H4 (cell line): Measurements from ENCODE around the gene LYPD6B. TPM values are rescaled to one million over a fixed set of nuclear protein-coding genes. Genes with fewer than 3 reads are reported as not detected.
A peak's percentile ranks its signal among the peaks of the same experiment; 100 is the strongest.

ENCODE experiments used
- DNase-seq: peaks from one replicate; pipeline ENCODE4 v3.0.0-alpha.2; 2015; ENCODE audit warnings: low spot score
- total RNA-seq: library from RNA; depleted of rRNA; stranded (reverse); fragments of >200 nt; shearing (Covaris generic); gene quantifications from 2 replicates; pipeline ENCODE4 v1.2.3, GENCODE V29; 2014; rRNA removed

The LYPD6B gene
- total RNA-seq: 112 and 133 TPM in 2 replicates

DNA sequence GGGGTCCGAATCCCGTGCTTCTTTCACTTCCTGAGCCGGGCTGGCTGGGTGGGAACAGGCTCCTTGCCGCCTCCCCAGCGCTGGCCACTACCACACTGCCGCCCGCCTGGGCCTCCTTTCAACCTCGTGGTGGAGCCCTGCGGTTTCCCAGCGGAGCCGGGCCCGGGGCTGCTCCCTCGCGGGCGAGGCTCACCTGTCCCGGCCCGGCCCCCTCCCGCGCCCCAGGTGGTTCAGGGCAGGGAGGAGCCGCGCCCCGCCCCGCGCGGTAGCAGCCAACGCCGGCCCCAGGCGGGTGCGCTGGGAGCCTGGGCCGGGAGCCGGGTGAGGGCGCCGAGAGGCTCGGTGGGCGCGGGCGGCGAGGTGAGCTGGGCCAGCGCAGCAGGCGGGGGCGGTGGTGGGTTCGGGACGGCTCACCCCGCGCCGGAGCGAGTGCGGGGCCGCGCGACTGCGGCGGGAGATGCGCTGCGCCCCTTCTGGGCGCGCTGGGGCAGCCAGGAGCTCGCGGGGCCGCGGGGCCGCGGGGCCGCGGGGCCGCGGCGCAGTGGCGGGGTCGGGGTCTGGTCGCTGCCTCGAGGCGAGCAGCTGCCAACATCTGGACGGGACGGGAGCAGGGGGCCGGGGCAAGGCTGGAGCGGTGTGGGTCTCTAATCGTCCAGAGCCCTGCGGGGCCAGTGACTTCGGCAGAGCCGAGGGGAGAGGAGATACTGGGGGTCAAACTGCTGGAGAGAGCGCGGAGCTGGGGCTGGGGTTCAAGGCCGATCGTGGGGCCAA lies at the start of gene LYPD6B:
Gene LYPD6B (plus strand): TSS at position 258 of the 771 bp plus-strand sequence. CDS start 92,250 bp downstream, outside the sequence.
- no peak for DNase-seq

GRCh38 chr2:148989882-148990493 lies 48.5 kb upstream of the LYPD6B start:
- peak; percentile 73 for DNase-seq

DNA sequence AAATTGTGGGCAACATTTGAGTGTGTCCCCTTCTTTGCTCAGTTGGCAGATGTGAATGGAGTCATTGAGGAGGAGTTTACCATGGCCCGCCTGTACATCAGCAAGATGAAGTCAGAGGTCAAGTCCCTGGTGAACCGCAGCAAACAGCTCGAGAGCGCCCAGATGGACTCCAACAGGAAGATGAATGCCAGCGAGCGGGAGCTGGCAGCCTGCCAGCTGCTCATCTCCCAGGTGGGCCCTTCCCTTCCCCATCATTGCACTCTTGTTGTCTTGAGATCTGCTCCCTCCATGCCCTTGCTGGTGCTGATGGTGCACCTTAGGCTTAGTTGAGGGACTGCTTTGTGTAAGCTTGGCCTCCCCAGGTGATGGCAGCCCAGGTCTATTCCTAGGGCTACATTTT lies 47.5 kb upstream of the LYPD6B start:
- no peak for DNase-seq

DNA sequence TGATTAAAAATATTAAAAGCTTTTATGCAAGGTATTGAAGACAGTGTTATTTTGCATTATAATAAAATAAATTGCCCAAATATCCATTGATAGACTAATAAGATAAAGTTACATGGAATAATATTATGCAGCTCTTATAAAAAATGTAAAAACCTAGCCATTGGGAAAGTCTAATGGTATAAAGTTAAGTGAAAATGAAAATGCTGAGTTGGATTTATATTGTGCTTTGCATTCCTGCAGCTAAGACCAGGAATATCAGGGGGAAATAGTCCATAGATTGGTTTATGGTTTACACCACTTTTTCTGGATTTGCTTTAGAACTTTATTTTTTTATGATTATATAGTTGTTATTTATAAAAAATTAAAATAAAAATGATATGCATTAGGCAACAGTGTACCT lies 46.1 kb upstream of the LYPD6B start:
- no peak for DNase-seq

DNA sequence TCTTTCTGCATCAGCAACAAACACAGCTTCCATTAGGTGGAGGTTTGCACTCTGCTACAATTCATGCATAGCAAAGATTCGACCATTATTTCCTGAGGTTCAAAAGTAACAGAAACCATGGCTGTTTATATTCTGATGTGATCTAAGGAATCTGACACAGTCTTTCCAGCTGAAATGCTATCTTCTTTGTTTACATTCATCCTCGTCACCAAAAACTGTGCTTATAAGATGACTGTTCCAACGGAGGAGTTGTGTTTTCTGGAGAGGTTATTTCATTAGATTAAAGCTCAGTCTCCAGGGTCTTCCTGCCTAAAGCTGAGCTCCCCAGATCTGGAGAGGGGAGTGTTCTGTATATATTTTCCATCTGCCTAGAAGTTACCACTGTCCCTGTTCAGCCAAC lies 45.1 kb upstream of the LYPD6B start:
- DNase-seq: no peak

DNA sequence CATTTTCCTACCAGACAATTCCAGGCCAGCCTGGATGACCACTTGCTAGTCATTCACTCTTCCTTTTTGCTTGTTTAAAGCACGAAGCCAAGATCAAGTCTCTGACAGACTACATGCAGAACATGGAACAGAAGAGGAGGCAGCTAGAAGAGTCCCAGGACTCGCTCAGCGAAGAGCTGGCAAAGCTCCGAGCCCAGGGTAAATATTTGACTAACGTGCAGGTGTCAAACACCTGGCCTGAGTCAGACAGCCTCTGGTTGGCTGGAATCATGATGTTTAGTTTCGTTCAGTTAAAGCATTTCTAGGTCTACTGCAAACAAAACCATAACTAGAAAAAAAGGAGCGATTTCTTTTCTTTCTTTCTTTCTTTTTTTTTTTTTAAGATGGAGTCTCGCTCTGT lies 44.2 kb upstream of the LYPD6B start:
- DNase-seq: no peak

- DNase-seq: no peak
Measured at GRCh38 chr2:148996805-148997204, 41.7 kb upstream of the LYPD6B start.

DNA sequence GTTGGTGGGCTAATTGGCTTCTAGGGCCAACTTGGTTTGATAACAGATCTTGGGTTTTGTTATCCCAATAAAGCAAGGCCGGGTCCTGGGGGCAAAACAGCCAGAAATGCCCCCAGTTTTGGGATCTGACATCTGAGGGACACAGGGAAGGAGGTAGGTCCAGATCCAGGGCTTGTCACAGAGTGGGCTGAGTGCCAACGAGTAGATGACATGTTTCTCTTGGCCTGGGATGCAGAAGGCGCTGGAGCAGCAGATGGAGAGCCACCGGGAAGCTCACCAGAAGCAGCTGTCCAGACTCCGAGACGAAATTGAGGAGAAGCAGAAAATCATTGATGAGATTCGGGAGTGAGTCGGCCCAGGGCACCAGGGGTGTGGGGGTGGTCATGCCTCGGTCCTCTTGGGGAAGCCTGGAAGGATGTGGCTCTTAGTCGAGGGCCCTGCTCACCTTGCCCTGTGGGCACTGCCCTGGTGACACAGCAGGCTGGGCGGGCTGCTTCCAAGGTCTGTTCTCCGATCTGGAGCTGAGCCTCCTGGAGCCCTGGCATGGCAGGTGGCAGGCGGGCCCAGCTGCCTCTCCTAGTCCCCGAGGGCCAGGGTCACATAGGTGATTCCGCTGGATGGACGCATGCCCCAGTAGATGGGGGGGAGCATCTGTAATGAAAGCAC lies 40.2 kb upstream of the LYPD6B start:
- DNase-seq: no peak

GRCh38 chr2:148998831-148999200 lies 39.7 kb upstream of the LYPD6B start:
- DNase-seq: no peak

DNA sequence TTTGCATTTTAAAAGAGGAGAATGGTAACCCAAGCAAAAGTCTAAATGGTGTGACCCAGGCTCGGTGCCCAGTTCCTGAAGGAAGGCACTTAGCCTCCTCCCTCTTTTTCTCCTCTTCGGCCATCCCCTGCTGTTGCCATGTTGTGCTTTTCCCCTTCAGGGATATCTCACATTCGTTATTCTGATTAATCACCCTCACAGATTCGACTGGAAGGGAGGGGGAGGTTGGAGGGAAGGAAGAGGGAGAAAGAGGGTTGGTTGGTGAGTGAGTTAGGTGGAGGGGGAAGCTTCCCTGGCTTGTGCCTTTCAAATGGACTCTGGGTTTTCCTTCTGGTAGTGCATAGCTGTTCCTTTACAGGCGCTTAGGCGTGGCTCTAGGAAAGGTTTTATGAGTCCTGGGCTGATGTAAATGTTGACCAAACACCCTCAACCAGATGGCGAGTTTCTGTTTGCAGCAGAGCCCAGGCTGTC lies 39.0 kb upstream of the LYPD6B start:
- no peak for DNase-seq

DNA sequence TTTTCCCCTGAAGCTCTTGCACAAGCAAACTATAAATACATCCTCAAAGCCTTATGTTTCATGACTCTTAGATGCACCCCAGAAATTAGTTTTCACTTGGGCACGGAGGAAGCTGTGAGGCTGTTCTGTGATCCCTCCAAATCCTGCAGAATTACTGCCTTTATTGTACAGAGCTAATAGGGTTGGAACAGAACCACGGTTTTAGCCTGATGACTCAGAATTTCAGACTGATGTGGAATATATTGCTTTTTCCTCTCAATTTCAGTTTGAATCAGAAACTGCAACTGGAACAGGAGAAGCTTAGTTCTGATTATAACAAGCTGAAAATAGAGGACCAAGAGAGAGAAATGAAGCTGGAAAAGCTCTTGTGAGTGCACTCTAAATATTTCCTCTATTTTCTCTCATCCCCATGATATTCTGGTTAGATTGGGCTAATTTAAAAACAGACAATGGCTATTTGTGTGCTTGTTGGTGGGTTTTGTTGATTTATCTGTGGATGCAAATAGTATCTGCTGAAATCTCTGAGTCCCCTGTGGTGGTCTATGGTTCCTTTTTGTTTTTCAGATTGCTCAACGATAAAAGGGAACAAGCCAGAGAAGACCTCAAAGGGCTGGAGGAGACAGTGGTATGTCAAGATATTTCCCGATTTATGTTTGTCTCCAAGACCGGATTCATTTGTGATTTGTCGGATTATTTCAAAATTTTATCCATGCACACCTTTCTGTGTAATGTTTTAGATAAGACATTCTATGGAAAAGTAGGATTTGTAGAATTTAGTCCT lies 38.2 kb upstream of the LYPD6B start:
- DNase-seq: no peak

DNA sequence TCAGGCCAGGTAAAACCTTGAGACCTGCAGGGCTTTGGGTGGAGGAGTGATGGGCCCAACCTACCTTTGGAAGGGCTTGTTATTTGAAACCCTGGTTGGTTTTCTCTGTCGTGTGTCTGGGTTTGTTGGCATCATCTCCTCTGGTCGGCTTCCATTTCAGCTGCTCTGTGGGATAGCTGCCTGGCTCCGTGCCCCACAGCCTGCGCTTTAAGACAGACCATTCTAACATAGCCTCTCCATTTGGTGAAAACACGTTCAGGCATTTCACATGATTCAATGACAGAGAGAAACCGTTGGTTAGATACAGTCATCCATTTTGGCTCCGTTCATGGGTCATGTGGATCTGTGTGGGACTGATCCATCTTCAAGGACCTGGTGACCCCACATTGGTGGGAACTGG lies 37.0 kb upstream of the LYPD6B start:
- no peak for DNase-seq

DNA sequence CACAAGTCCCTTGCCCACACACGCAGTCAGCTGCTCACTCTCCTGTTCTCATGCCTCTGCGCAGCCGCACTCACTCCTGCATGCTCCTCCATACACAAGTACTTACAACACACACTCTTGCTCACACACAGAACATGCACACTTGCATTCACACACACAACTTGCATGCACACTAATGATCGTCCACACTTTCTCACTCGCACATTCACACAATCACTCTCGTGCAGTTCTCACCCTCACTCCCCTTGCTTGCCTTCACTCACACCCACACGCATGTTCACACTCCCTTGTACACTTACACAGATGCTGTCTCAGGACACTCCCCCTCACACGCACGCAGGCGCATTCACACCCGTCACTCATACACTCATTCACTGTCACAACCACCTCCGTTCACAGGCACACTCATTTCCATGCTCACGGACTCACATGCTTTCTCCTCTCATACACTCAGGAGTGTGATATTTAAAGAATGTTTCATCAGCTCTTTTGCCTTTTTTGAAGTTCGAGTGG lies 36.1 kb upstream of the LYPD6B start:
- DNase-seq: no peak

DNA sequence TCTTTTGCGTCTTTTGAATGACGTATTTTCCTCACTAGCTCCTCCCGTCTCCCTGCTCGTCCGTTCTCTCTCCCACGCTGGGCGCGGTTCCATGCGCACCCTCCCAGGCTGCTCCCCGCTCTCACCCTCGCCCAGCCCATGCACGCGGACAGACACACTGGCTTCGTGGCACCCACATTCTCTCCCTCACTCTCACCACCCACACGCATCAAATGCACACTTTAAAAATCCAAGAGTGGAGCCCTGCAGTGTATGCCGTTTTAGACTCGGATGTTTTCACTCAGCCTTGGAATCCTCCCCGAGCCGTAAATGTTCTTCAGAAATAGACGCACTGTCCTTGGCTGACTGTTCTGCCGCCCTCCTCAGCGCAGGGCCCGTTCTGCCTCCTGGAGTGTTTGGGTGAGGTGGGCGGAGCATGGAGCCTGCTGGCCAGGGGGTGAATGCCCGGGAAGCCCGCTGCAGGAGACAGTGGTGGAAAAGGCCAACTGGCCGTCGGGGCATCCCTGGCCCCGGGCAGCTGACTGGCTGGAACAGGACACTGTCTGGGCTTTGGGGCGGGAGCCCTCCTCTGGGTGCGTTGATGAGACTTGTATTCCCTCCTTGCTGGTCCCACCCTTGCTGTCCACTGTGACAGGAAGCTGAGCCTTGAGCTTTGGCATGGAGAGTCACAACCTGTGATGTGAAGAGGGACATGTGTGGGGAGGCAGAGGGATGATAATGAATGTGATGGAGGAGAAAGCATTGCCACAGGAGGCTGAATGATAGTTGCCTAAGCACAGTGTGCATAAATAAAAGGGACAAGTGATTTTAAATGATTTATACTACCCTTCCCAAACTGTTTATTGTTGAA lies 35.4 kb upstream of the LYPD6B start:
- no peak for DNase-seq

DNA sequence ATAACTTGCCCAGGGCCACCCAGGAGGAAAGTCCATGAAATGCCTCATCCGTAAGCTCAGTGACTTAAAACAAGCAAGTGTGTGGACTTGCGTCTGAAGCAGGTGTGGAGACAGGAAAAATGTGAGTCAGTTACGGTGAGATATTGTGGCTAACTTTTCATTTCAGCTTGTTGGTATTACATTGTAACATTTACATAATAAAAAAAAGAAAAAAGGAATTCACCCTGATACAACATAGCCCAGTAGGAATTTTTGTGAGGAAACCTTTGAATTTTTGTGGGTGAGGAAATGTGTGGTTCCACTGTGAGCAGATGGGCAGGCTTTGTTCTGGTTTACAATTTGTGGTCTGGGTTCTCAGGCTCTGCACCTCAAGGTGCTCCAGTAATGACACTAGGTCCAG lies 33.7 kb upstream of the LYPD6B start:
- peak; percentile 68 for DNase-seq

GRCh38 chr2:149005471-149006077 lies 32.9 kb upstream of the LYPD6B start:
- DNase-seq: no peak

- DNase-seq: no peak
Measured at GRCh38 chr2:149006883-149007543, 31.5 kb upstream of the LYPD6B start.

GRCh38 chr2:149008381-149008780 lies 30.1 kb upstream of the LYPD6B start:
- no peak for DNase-seq

GRCh38 chr2:149009576-149010461 lies 28.7 kb upstream of the LYPD6B start:
- no peak for DNase-seq
